HepG2 (cell line): Measurements from ENCODE around the gene PRR36. TPM values are rescaled to one million over a fixed set of nuclear protein-coding genes. Genes with fewer than 3 reads are reported as not detected.

Experiments
- CEBPZ ChIP-seq: IDR thresholded peaks from 2 replicates; pipeline ENCODE4 v1.6.1; 2012; ENCODE audit warnings: low read length, improper control_type of control experiment
- GATAD1 ChIP-seq: IDR thresholded peaks from 2 replicates; pipeline ENCODE4 v1.6.1; 2016; ENCODE audit warnings: missing genetic modification reagents, missing compliant biosample characterization
- HNF1B ChIP-seq: sonication (generic); formaldehyde crosslinking; IDR thresholded peaks from 2 replicates; pipeline ENCODE4 v1.5.1; 2020; ENCODE audit warnings: mild to moderate bottlenecking, moderate library complexity, missing genetic modification reagents
- ISL2 ChIP-seq: sonication (generic); formaldehyde crosslinking; IDR thresholded peaks from 2 replicates; pipeline ENCODE4 v1.5.0; 2020; ENCODE audit warnings: missing genetic modification reagents
- LCORL ChIP-seq, 2 experiments: fragments of 450-650 bp in 1 of 2; sonication (generic) in 1 of 2; formaldehyde crosslinking in 1 of 2; IDR thresholded peaks; 2 replicates each; pipeline versions ENCODE4 v1.5.0 to v1.6.1; 2017 to 2020; ENCODE audit warnings: antibody characterized with exemption in 1 of 2, missing genetic modification reagents in 1 of 2
- MTA1 ChIP-seq: sonication (generic); formaldehyde crosslinking; IDR thresholded peaks from 2 replicates; pipeline ENCODE4 v1.4.0; 2020; ENCODE audit warnings: missing genetic modification reagents, mild to moderate bottlenecking, borderline replicate concordance
- SRY ChIP-seq: sonication (generic); formaldehyde crosslinking; IDR thresholded peaks from 2 replicates; pipeline ENCODE4 v1.8.0; 2022; ENCODE audit warnings: mild to moderate bottlenecking, missing genetic modification reagents
- ZBTB10 ChIP-seq: sonication (generic); formaldehyde crosslinking; IDR thresholded peaks from 2 replicates; pipeline ENCODE4 v1.4.0; 2020; ENCODE audit warnings: missing genetic modification reagents, borderline replicate concordance
- ZFX ChIP-seq: sonication (generic); formaldehyde crosslinking; IDR thresholded peaks from 2 replicates; pipeline ENCODE4 v1.4.0; 2020; ENCODE audit warnings: mild to moderate bottlenecking, low read depth, missing genetic modification reagents, moderate library complexity
- ZNF605 ChIP-seq: sonication (generic); formaldehyde crosslinking; IDR thresholded peaks from 2 replicates; pipeline ENCODE4 v1.8.0; 2022; ENCODE audit warnings: mild to moderate bottlenecking, missing genetic modification reagents
- polyA plus RNA-seq, 8 experiments: library from polyadenylated mRNA; depleted of rRNA in 3 of 8; stranded (reverse) in 7 of 8; unstranded in 1 of 8; fragments of >200 nt; fragmentation: Illumina TruSeq in 4 of 8; extraction: Trizol in 4 of 8; gene quantifications; 2 replicates each; pipeline versions ENCODE4 v1.2.1 to v1.2.3, GENCODE V29; 2011 to 2016; ENCODE audit warnings: low read depth in 4 of 8, missing spikeins in 1 of 8, mixed read lengths in 1 of 8; ENCODE audit not compliant: insufficient read depth in 1 of 8
- total RNA-seq, 5 experiments: library from RNA; depleted of rRNA; stranded (reverse); fragments of >200 nt; fragmentation: Illumina TruSeq; extraction: Trizol; gene quantifications; 2 replicates each; pipeline ENCODE4 v1.2.3, GENCODE V29; 2016; ENCODE audit warnings: low read depth in 1 of 5
- TF ChIP-seq, protein P1 (sequence below): sonication (generic); formaldehyde crosslinking; IDR thresholded peaks from 2 replicates; pipeline ENCODE4 v1.4.0; 2020; ENCODE audit warnings: missing genetic modification reagents
- TF ChIP-seq, protein P2 (sequence below): sonication (generic); formaldehyde crosslinking; IDR thresholded peaks from 2 replicates; pipeline ENCODE4 v1.5.0; 2020; ENCODE audit warnings: missing genetic modification reagents, mild to moderate bottlenecking, borderline replicate concordance

The PRR36 gene
- total and polyA plus RNA-seq, 2 of the 13 experiments (the other 11 are each of a cell fraction or from before 2014, with no cell fraction given), result 0.07 to 0.17 TPM

GRCh38 chr19:7904074-7905020, 30.2 kb upstream of the PRR36 start (continued):
- TF ChIP-seq HNF1B (CRISPR knock-in tag) (peak; percentile 65), ZNF605 (CRISPR knock-in tag) (peak; percentile 44; the same call in 1 of the 2 replicates), ZFX (CRISPR knock-in tag) (peak; percentile 25; the same call in 1 of the 2 replicates), MTA1 (0 out of 2 replicates have a peak, but pooled peaks have one; percentile 27), SRY (CRISPR knock-in tag) (0 out of 2 replicates have a peak, but pooled peaks have one; percentile 7), LCORL (IDR thresholded peaks at IDR 0.05) (no peak), LCORL (CRISPR knock-in tag; IDR thresholded peaks at IDR 0.05) (0 out of 2 replicates have a peak, but pooled peaks have one; percentile 0), CEBPZ (no peak), ISL2 (CRISPR knock-in tag) (0 out of 2 replicates have a peak, but pooled peaks have one; percentile 9), ZBTB10 (CRISPR knock-in tag) (0 out of 2 replicates have a peak, but pooled peaks have one; percentile 24), GATAD1 (CRISPR knock-in tag) (peak; percentile 13; the same call in 1 of the 2 replicates)
- TF ChIP-seq, protein P1, sequence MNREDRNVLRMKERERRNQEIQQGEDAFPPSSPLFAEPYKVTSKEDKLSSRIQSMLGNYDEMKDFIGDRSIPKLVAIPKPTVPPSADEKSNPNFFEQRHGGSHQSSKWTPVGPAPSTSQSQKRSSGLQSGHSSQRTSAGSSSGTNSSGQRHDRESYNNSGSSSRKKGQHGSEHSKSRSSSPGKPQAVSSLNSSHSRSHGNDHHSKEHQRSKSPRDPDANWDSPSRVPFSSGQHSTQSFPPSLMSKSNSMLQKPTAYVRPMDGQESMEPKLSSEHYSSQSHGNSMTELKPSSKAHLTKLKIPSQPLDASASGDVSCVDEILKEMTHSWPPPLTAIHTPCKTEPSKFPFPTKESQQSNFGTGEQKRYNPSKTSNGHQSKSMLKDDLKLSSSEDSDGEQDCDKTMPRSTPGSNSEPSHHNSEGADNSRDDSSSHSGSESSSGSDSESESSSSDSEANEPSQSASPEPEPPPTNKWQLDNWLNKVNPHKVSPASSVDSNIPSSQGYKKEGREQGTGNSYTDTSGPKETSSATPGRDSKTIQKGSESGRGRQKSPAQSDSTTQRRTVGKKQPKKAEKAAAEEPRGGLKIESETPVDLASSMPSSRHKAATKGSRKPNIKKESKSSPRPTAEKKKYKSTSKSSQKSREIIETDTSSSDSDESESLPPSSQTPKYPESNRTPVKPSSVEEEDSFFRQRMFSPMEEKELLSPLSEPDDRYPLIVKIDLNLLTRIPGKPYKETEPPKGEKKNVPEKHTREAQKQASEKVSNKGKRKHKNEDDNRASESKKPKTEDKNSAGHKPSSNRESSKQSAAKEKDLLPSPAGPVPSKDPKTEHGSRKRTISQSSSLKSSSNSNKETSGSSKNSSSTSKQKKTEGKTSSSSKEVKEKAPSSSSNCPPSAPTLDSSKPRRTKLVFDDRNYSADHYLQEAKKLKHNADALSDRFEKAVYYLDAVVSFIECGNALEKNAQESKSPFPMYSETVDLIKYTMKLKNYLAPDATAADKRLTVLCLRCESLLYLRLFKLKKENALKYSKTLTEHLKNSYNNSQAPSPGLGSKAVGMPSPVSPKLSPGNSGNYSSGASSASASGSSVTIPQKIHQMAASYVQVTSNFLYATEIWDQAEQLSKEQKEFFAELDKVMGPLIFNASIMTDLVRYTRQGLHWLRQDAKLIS (CRISPR knock-in tag), result no peak
- TF ChIP-seq, protein P2, sequence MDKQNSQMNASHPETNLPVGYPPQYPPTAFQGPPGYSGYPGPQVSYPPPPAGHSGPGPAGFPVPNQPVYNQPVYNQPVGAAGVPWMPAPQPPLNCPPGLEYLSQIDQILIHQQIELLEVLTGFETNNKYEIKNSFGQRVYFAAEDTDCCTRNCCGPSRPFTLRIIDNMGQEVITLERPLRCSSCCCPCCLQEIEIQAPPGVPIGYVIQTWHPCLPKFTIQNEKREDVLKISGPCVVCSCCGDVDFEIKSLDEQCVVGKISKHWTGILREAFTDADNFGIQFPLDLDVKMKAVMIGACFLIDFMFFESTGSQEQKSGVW (CRISPR knock-in tag), result no peak
